ENCODE data around the gene PMEL.

GRCh38 chr12:55909513-55909884, 56.3 kb downstream of the PMEL start:
- TF ChIP-seq, protein P1, sequence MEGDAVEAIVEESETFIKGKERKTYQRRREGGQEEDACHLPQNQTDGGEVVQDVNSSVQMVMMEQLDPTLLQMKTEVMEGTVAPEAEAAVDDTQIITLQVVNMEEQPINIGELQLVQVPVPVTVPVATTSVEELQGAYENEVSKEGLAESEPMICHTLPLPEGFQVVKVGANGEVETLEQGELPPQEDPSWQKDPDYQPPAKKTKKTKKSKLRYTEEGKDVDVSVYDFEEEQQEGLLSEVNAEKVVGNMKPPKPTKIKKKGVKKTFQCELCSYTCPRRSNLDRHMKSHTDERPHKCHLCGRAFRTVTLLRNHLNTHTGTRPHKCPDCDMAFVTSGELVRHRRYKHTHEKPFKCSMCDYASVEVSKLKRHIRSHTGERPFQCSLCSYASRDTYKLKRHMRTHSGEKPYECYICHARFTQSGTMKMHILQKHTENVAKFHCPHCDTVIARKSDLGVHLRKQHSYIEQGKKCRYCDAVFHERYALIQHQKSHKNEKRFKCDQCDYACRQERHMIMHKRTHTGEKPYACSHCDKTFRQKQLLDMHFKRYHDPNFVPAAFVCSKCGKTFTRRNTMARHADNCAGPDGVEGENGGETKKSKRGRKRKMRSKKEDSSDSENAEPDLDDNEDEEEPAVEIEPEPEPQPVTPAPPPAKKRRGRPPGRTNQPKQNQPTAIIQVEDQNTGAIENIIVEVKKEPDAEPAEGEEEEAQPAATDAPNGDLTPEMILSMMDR (IDR thresholded peaks at IDR 0.05) = no peak
- no peak for TF ChIP-seq POLR2A (IDR thresholded peaks at IDR 0.05)

All from adrenal gland (tissue), 5 donors.